SK-N-DZ (cell line): ENCODE data around the gene FSTL1. TPM values are rescaled to one million over a fixed set of nuclear protein-coding genes. Genes with fewer than 3 reads are reported as not detected.
A peak's percentile ranks its signal among the peaks of the same experiment; 100 is the strongest.

Source experiments
- DNase-seq: peaks from one replicate; pipeline ENCODE4 v3.0.0-alpha.2; 2015; ENCODE audit warnings: low spot score
- polyA plus RNA-seq, 2 experiments: library from polyadenylated mRNA; depleted of rRNA; stranded (reverse); fragments of >200 nt; gene quantifications; 2 replicates each; pipeline ENCODE4 v1.2.3, GENCODE V29; 2014

Gene FSTL1
- polyA plus RNA-seq (2014; cell fraction: cytosol; rRNA removed), result 32.4 and 33.0 TPM in 2 replicates
- 16.3 and 20.3 TPM in 2 replicates for polyA plus RNA-seq (2014; cell fraction: nucleus; rRNA removed)

GRCh38 chr3:120450600-120451271, at the start of gene FSTL1:
Gene FSTL1 (minus strand): TSS chr3:120450992. CDS start chr3:120450746, 246 bp downstream.
- DNase-seq, result peak; percentile 61

GRCh38 chr3:120498556-120499346, 48.0 kb upstream of the FSTL1 start:
- DNase-seq, result no peak

GRCh38 chr3:120497818-120498217, 47.0 kb upstream of the FSTL1 start:
- no peak for DNase-seq

- no peak for DNase-seq
Measured at GRCh38 chr3:120497336-120497735, 46.5 kb upstream of the FSTL1 start.

- DNase-seq, result no peak
Measured at GRCh38 chr3:120496278-120497002, 45.6 kb upstream of the FSTL1 start.

- no peak for DNase-seq
Measured at GRCh38 chr3:120495809-120496208, 45.0 kb upstream of the FSTL1 start.

- DNase-seq, result no peak
Measured at GRCh38 chr3:120492103-120492502, 41.3 kb upstream of the FSTL1 start.

DNA sequence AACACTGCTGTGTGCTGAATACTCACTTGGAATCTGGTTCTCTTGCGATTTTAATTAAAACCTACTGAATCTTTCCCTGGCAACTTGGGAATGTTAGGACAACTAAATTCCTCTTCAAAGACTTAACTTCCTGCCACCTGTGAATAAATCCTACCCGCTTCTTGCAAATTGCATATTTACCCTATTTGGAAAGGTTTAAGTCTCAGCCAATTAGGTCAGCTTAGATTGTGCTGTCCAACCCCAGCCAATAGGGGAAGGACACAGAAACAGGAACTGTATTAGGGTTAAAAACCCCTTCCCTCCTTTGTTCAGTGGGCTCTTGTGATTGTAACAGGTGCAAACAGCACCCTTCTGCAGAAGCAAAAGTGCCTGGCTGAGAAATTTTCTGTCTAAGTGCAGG, 38.6 kb upstream of the FSTL1 start:
- no peak for DNase-seq

DNA sequence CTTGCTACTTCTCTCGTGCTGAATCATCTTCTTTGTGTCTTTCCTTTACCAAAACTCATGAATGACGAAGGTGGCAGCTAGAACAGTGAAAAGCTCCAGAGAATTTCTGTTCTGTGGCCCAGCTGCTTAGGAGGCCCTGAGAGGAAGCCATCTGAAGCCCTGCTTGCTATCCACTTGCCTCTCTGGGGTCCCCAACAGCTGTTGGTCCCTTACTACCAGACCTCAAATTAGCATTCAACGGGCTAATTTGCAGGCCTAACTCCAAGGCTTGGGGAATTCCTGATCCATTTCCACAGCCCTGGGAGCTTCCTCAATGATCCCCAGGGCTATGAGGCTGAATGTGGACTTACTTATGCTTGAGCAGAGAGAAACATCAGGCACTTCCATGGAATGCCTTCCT, 37.5 kb upstream of the FSTL1 start:
- no peak for DNase-seq

GRCh38 chr3:120487191-120487650, 36.4 kb upstream of the FSTL1 start:
- DNase-seq, result no peak

DNA sequence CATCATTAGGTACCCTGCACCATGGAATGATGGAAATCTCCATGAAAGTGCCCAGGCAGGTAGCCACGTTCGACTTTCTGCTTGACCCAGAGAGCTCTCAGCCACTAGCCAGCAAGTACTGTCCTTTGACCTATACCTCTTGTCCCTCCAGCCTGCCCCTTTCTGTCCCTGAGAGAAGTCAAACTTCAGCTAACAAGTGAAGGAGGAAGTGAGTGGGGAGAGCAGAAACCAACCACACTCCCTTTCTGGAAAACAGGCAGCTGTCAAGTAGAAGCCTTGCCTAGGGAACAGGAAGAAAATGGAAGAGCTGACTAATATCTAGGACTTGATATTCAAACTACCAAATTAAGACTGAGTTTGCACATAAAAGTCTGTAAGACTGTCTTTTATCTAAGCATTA, 30.3 kb upstream of the FSTL1 start:
- DNase-seq, result no peak

DNA sequence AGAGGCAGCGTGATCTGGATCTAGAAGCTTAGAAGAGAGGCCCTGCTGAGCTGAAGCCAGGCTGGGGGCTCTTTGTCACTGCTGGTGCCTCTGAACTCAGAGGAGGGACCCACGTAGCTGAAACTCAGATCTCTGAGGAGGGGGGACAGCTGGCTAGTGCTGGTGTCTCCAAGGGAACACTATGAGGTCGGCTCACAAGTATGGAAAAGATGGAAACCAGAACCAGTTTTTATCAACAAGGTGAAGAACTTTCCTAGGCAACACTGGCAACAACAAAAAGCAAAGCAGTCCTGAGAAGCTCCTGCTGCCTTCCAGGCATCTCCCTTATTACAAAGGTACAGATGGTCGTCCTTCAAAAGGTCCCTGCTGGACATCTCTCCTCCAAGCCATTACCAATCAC, 27.0 kb upstream of the FSTL1 start:
- no peak for DNase-seq

DNA sequence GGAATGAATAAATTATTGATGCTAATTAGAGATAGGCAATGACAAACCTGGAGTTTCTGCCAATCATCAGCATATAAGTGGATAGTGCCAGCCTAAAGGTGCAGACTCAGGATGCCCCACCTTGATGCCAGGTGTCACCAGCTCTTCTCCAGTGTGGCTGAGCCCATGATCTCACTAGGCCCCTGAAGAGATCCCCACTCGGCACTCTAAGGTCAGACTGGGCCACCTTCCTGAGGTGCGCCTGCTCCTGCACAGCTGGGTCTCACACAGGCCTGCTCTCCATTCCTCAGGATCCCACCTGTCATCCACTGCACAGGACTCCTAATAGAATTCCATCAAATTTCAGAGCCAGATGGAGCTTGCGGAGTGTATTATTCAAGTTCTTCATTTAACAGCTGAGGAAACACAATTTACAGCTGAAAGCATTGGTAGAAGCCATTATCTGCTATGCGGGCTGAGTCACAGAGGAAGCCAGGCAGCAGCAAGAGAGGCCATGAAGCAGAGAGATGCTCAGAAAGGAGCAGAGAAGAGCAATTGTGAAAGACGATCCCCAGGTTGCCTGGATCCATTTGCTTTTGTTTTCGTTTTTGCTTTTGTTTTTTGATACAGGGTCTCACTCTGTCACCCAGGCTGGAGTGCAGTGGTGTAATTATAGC, 25.1 kb upstream of the FSTL1 start:
- DNase-seq, result no peak

GRCh38 chr3:120473896-120474675, 23.3 kb upstream of the FSTL1 start:
- DNase-seq, result no peak

- no peak for DNase-seq
Measured at GRCh38 chr3:120473389-120473788, 22.6 kb upstream of the FSTL1 start.

DNA sequence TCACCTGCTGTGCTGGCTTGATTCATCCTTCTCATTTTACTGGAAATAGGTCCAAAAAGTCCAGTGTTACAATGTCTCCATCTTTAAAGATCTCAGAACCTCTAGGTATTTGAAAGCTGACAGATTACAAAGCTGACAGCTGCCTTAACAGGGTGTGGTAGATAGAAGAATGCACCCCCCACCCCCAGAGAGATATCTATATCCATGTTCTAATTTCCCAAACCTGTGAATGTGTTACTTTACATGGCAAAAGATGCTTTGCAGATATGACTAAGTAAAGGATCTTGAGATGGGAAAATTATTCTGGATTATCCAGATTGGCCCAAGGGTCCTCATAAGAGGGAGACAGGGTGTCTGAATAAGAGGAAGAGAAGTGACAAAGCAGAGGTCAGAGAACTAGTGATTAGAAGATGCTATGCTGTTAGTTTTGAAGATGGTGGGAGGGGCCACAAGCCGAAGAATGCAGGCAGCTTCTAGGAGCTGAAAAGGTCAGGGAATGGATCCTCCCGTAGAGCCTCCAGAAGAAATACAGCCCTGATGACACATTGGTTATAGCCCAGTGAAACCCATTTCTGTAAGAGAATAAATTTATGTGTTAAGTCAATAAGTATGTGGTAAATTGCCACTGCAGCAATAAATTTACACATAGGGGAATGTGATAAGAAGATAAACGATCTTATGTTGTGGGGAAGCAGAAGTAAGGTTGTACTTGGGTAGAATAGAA, 21.5 kb upstream of the FSTL1 start:
- DNase-seq, result no peak

GRCh38 chr3:120471643-120472042, 20.9 kb upstream of the FSTL1 start:
- no peak for DNase-seq

DNA sequence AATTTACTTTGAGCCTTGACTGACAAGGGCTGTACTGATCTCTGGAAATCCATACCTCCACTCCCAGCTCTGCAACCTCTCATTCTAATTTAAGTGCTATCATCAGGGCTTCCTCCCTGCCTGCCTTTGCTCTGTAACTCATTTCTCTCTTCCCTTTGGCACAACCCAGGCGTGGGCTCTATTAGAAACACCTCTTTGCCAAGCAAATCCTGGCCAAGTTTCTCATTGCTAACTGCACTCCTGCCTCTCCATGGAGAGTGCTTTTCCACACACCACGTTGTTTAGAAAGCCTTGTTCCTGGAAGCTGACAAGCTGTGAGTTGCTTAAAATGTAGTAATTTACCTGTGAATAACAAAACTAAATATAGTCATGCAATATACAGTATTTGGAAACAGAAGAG, 20.1 kb upstream of the FSTL1 start:
- DNase-seq, result no peak

DNA sequence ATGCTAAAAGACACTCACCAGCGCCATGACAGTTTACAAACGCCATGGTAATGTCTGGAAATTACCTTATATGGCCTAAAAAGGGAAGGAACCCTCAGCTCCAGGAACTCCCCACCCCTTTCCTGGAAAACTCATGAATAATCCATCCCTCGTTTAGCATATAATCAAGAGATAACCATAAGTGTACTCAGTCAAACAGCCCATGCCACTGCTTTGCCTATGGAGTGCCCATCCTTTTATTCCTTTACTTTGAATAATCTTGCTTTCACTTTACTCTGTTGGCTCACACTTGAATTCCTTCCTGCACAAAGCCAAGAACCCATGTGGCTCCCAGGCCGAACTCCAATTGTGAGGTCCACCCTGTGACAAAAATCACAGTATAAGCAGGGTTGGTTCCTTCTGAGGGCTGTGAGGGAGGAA, 19.1 kb upstream of the FSTL1 start:
- DNase-seq, result no peak

DNA sequence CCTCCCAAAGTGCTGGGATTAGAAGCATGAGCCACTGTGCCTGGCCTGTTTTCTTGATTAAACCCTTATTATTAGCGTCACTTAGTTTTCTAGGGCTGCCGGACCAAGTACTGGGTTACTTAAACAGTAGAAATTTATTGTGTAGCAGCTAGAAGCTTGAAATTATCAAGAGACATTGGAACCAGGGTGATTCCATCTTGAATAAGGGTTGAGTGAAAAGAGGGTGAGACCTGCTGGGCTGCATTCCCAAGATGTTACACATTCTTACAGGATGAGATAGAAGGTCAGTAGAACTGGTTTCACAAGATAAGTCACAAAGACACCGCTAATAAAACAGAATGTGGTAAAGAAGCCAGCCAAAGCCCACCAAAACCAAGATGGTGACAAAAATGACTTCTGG, 18.6 kb upstream of the FSTL1 start:
- no peak for DNase-seq
